H9 (cell line): ENCODE data around the gene IGFL4. TPM values are rescaled to one million over a fixed set of nuclear protein-coding genes. Genes with fewer than 3 reads are reported as not detected.

Experiments
- DNase-seq: peaks from one replicate; pipeline ENCODE4 v3.0.0-alpha.2; 2017
- H2AFZ ChIP-seq: one replicate; pipeline ENCODE4 v1.6.1; 2013; ENCODE audit warnings: mild to moderate bottlenecking, low read length, control low read depth, moderate library complexity
- H2AK5ac ChIP-seq: 2 replicates; pipeline ENCODE4 v1.6.1; 2013; ENCODE audit warnings: low read length, control low read depth, mixed read lengths; ENCODE audit not compliant: insufficient read length
- H2BK120ac ChIP-seq: one replicate; pipeline ENCODE4 v1.6.1; 2013; ENCODE audit warnings: low read depth, mild to moderate bottlenecking, low read length, control low read depth, inconsistent platforms; ENCODE audit not compliant: poor library complexity, severe bottlenecking
- H2BK12ac ChIP-seq: 2 replicates; pipeline ENCODE4 v1.6.1; 2013; ENCODE audit warnings: low read length, control low read depth, mixed read lengths, low read depth; ENCODE audit not compliant: insufficient read length
- H2BK15ac ChIP-seq: 2 replicates; pipeline ENCODE4 v1.6.1; 2013; ENCODE audit warnings: low read depth, low read length, control low read depth
- H2BK20ac ChIP-seq: one replicate; pipeline ENCODE4 v1.6.1; 2013; ENCODE audit warnings: low read depth, mild to moderate bottlenecking, low read length, control low read depth, inconsistent platforms; ENCODE audit not compliant: poor library complexity, severe bottlenecking
- H2BK5ac ChIP-seq: 2 replicates; pipeline ENCODE4 v1.6.1; 2013; ENCODE audit warnings: low read length, control low read depth, mixed read lengths; ENCODE audit not compliant: insufficient read length
- H3K14ac ChIP-seq: 2 replicates; pipeline ENCODE4 v1.6.1; 2013; ENCODE audit warnings: low read length, control low read depth; ENCODE audit not compliant: insufficient read depth
- H3K18ac ChIP-seq: 2 replicates; pipeline ENCODE4 v1.6.1; 2013; ENCODE audit warnings: low read depth, mild to moderate bottlenecking, mixed read lengths, low read length, control low read depth; ENCODE audit not compliant: insufficient read length
- H3K23ac ChIP-seq: 2 replicates; pipeline ENCODE4 v1.6.1; 2013; ENCODE audit warnings: low read length, control low read depth, mixed read lengths, low read depth; ENCODE audit not compliant: insufficient read length
- H3K23me2 ChIP-seq: 2 replicates; pipeline ENCODE4 v1.6.1; 2013; ENCODE audit warnings: low read depth, mild to moderate bottlenecking, mixed read lengths, low read length, control low read depth; ENCODE audit not compliant: insufficient read length, poor library complexity, severe bottlenecking
- H3K27ac ChIP-seq: 2 replicates; pipeline ENCODE4 v1.5.1; 2013; ENCODE audit warnings: low read length, control low read depth, mixed read lengths, low read depth; ENCODE audit not compliant: insufficient read length
- H3K27me3 ChIP-seq: 2 replicates; pipeline ENCODE4 v1.6.1; 2013; ENCODE audit warnings: low read length, control low read depth, inconsistent platforms; ENCODE audit not compliant: insufficient read depth
- H3K4ac ChIP-seq: 2 replicates; pipeline ENCODE4 v1.6.1; 2013; ENCODE audit warnings: low read depth, mild to moderate bottlenecking, control low read depth, inconsistent platforms, low read length, moderate library complexity
- H3K4me1 ChIP-seq: 2 replicates; pipeline ENCODE4 v1.6.1; 2013; ENCODE audit warnings: low read length, control low read depth, inconsistent platforms; ENCODE audit not compliant: insufficient read depth
- H3K4me2 ChIP-seq: 2 replicates; pipeline ENCODE4 v1.6.1; 2013; ENCODE audit warnings: low read length, control low read depth, mixed read lengths; ENCODE audit not compliant: insufficient read length, insufficient read depth
- H3K56ac ChIP-seq: 2 replicates; pipeline ENCODE4 v1.6.1; 2013; ENCODE audit warnings: low read depth, mild to moderate bottlenecking, mixed read lengths, low read length, control low read depth; ENCODE audit not compliant: insufficient read length
- H3K79me1 ChIP-seq: 2 replicates; pipeline ENCODE4 v1.6.1; 2013; ENCODE audit warnings: low read depth, mild to moderate bottlenecking, moderate library complexity, low read length, control low read depth, inconsistent platforms; ENCODE audit not compliant: insufficient read depth, poor library complexity, severe bottlenecking
- H3K79me2 ChIP-seq: 2 replicates; pipeline ENCODE4 v1.6.1; 2013; ENCODE audit warnings: low read length, control low read depth, inconsistent platforms; ENCODE audit not compliant: insufficient read depth
- H3K9ac ChIP-seq: 2 replicates; pipeline ENCODE4 v1.6.1; 2013; ENCODE audit warnings: low read length, control low read depth, mixed read lengths; ENCODE audit not compliant: insufficient read length; ENCODE audit errors: extremely low read depth
- H3K9me3 ChIP-seq: one replicate; pipeline ENCODE4 v1.6.1; 2013; ENCODE audit warnings: low read depth, low read length, inconsistent platforms; ENCODE audit not compliant: control insufficient read depth
- H3T11ph ChIP-seq: one replicate; pipeline ENCODE4 v1.6.1; 2013; ENCODE audit warnings: mild to moderate bottlenecking, low read length, control low read depth, inconsistent platforms
- H4K20me1 ChIP-seq: one replicate; pipeline ENCODE4 v1.6.1; 2013; ENCODE audit not compliant: control insufficient read depth, insufficient read length, insufficient read depth
- H4K5ac ChIP-seq: 2 replicates; pipeline ENCODE4 v1.6.1; 2013; ENCODE audit warnings: low read depth, mild to moderate bottlenecking, mixed read lengths, low read length, control low read depth; ENCODE audit not compliant: insufficient read length
- H4K8ac ChIP-seq: replicated peaks from 2 replicates; pipeline ENCODE4 v1.6.1; 2013; ENCODE audit warnings: low read length, control low read depth, mixed read lengths, low read depth; ENCODE audit not compliant: insufficient read length
- H4K91ac ChIP-seq: 2 replicates; pipeline ENCODE4 v1.6.1; 2013; ENCODE audit warnings: low read depth, mild to moderate bottlenecking, moderate library complexity, mixed read lengths, low read length, control low read depth; ENCODE audit not compliant: insufficient read length
- H3K27ac Mint-ChIP-seq, 3 experiments: 2 replicates in 2 of 3; 3 replicates in 1 of 3; pipeline ENCODE4 v1.8.0; 2020 to 2021; ENCODE audit warnings: mixed read lengths in 3 of 3, mild to moderate bottlenecking in 1 of 3, moderate library complexity in 1 of 3
- H3K27me3 Mint-ChIP-seq: 2 replicates; pipeline ENCODE4 v1.8.0; 2021; ENCODE audit warnings: low read depth, mild to moderate bottlenecking, moderate library complexity, mixed read lengths
- H3K36me3 Mint-ChIP-seq, 3 experiments: 2 replicates in 2 of 3; 3 replicates in 1 of 3; pipeline ENCODE4 v1.8.0; 2020 to 2021; ENCODE audit warnings: low read depth in 3 of 3, mixed read lengths in 3 of 3; ENCODE audit not compliant: insufficient read depth in 1 of 3
- H3K4me1 Mint-ChIP-seq, 2 experiments: 2 replicates each; pipeline ENCODE4 v1.8.0; 2020; ENCODE audit warnings: mixed read lengths in 2 of 2
- H3K4me3 Mint-ChIP-seq, 2 experiments: 2 replicates in 1 of 2; 3 replicates in 1 of 2; pipeline ENCODE4 v1.8.0; 2020 to 2021; ENCODE audit warnings: mild to moderate bottlenecking in 2 of 2, mixed read lengths in 2 of 2, moderate library complexity in 1 of 2
- H3K9me3 Mint-ChIP-seq, 2 experiments: 2 replicates in 1 of 2; 3 replicates in 1 of 2; pipeline ENCODE4 v1.8.0; 2020; ENCODE audit warnings: mild to moderate bottlenecking in 2 of 2, mixed read lengths in 2 of 2, moderate library complexity in 1 of 2
- CTCF ChIP-seq: fragments of 200-600 bp; sonication (generic); conservative IDR thresholded peaks from 3 replicates; pipeline ENCODE4 v1.8.0; 2021; ENCODE audit warnings: antibody characterized with exemption, mild to moderate bottlenecking
- WGBS: extraction: QIAGEN DNeasy Blood & Tissue Kit; methylation state at CpG from one replicate; pipeline ENCODE4 v1.1.7; 2013; ENCODE audit warnings: missing lambda C conversion rate, low lambda C conversion rate, mixed read lengths; ENCODE audit not compliant: insufficient read length; ENCODE audit errors: extremely low coverage; 5-methylcytosine and 5-hydroxymethylcytosine counted together
- total RNA-seq: library from RNA; stranded (reverse); gene quantifications from 2 replicates; pipeline ENCODE4 v1.2.1, GENCODE V29; 2021

The IGFL4 gene
- total RNA-seq, 1 experiment from 2014 or later: 0.33 TPM

- no peak overlapping the region for H2AFZ ChIP-seq
- no peaks in the 10 kb centered on the region for H3K4me1 ChIP-seq
- peaks cover 56% of the 10 kb centered on the region for H3K27me3 Mint-ChIP-seq
- no peak overlapping the region for H3K18ac ChIP-seq
- no peaks in the 10 kb centered on the region for H3K23me2 ChIP-seq
- no peak overlapping the region for H3K4ac ChIP-seq
- H2BK120ac ChIP-seq: no peak overlapping the region
- no peak overlapping the region for H3K27ac ChIP-seq
- no peak overlapping the region for H2BK5ac ChIP-seq
- peaks cover 31 to 37% of the 10 kb centered on the region in 2 experiments; a peak in 4 of 5 replicates for H3K9me3 Mint-ChIP-seq
- H3K79me2 ChIP-seq: no peaks in the 10 kb centered on the region
- no peaks in the 10 kb centered on the region for H3K4me1 Mint-ChIP-seq
- H3K27ac Mint-ChIP-seq: no peak overlapping the region; a peak in 1 of 7 replicates
- no peak for TF ChIP-seq CTCF
- DNase-seq: no peak
- no peak overlapping the region for H2BK20ac ChIP-seq
- no peak overlapping the region for H3T11ph ChIP-seq
- no peaks in the 10 kb centered on the region for H3K27me3 ChIP-seq
- WGBS: no CpG with 5 or more reads among the region's 3 CpGs
- no peak overlapping the region for H2BK12ac ChIP-seq
- H3K9me3 ChIP-seq: peaks cover 8% of the 10 kb centered on the region
- no peak overlapping the region for H3K9ac ChIP-seq
- H4K8ac ChIP-seq: no peak overlapping the region
- H4K20me1 ChIP-seq: no peaks in the 10 kb centered on the region
- H2AK5ac ChIP-seq: no peak overlapping the region
- H3K14ac ChIP-seq: no peak overlapping the region
- no peak overlapping the region for H3K4me3 Mint-ChIP-seq
- H3K79me1 ChIP-seq: no peaks in the 10 kb centered on the region
- H3K23ac ChIP-seq: no peak overlapping the region
- peaks cover 0 to 6% (median 0%) of the 10 kb centered on the region in 3 experiments; a peak in 3 of 7 replicates for H3K36me3 Mint-ChIP-seq
- no peak overlapping the region for H3K56ac ChIP-seq
- no peak overlapping the region for H2BK15ac ChIP-seq
- H3K4me2 ChIP-seq: no peak overlapping the region
- no peak overlapping the region for H4K91ac ChIP-seq
- no peak overlapping the region for H4K5ac ChIP-seq
Observed at GRCh38 chr19:46058778-46059177, 18.0 kb upstream of the IGFL4 start.
